NCI-H526 (cell line): ENCODE results near the gene CCDC126.
"Not testable (repeated sequence)": the region's sequence is repeated elsewhere in the genome, so short reads cannot be mapped to it uniquely, and the experiment has no call there.

ENCODE experiments used
- DNase-seq, 2 experiments: peaks; one replicate each; lab custom pipeline; 2025; lab: John Stamatoyannopoulos, UW

Gene CCDC126, protein sequence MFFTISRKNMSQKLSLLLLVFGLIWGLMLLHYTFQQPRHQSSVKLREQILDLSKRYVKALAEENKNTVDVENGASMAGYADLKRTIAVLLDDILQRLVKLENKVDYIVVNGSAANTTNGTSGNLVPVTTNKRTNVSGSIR

GRCh38 chr7:23597094-23598091, at the start of gene CCDC126:
CCDC126 (plus strand) TSS chr7:23597382; CDS start chr7:23611316, 13,934 bp downstream.
- peak; percentile 78 to 95 for DNase-seq

- no peak for DNase-seq
Measured at GRCh38 chr7:23547662-23548061, 49.5 kb upstream of the CCDC126 start.

DNA sequence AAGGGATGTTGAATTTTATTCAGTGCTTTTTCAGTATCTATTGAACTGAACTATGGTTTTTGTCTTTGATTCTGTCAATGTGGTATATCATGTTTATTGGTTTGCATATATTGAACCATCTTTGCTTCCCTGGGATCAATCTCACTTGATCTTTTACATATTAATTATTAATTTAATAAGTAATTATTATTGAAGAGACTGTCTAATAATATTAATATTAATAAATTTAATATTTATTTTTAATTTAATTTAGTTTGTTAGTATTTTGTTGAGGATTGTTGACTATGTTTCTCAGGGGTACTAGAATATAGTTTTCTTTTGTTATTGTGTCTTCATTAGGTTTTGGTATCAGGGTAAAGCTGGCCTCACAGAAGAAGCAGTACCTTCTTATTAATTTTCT, 38.9 kb upstream of the CCDC126 start:
- DNase-seq = no peak

DNA sequence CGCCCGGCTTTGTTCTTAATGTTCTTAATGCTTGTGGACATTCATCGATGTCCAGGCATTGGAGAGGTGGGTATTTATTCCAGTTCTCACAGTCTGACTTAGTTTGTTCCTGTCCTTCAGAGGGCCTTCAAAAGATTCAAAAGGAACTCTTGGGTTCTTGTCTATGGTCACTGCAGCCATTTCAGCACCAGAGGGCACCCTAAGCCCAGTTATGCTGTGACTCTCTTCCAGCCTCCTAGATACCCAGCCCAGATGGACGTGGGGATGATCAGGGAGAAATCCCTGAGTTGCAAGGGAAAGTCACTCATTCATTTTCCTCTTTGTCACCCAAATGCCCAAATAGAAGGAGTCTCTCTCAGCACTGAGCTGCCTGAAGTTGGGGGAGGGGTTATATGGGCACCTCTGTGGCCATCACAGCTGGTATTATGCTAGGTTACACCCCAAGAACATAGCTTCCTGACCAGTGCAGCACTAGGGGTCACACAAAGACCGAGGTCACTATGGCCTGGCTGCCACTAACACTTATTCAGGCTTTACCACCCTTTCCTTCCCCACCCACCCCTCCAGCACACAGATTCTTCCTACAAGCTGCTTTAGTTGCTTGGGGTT, 26.5 kb upstream of the CCDC126 start:
- DNase-seq = peak; percentile 40 to 82

GRCh38 chr7:23581975-23582374, 15.2 kb upstream of the CCDC126 start:
- DNase-seq = not testable (repeated sequence)

- not testable (repeated sequence) for DNase-seq
Measured at GRCh38 chr7:23585304-23585703, 11.9 kb upstream of the CCDC126 start.

DNA sequence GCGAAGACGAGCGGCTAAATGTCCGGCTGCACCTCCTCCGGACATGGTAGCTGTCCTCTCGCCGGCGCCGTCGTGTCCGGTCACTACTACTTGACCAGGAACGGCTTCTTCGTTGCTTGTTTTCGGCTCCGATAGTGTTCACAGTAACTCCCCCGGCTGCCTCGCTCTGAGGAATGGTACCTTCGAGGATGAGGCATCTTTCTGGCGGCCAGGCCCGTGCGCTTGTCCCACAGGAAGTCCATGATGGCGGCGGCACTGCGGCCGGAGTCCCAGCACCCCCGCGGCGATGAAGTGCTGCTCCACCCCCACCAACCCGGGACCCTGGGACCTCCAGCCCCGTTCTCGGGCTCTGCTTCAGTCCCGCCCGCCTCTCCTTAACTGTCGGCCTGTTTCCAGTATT, 11.0 kb upstream of the CCDC126 start:
- DNase-seq = no peak

GRCh38 chr7:23590529-23590928, 6.7 kb upstream of the CCDC126 start:
- no peak for DNase-seq

GRCh38 chr7:23593706-23594105, 3.5 kb upstream of the CCDC126 start:
- peak in 1 of 2 experiments; percentile 12 for DNase-seq

DNA sequence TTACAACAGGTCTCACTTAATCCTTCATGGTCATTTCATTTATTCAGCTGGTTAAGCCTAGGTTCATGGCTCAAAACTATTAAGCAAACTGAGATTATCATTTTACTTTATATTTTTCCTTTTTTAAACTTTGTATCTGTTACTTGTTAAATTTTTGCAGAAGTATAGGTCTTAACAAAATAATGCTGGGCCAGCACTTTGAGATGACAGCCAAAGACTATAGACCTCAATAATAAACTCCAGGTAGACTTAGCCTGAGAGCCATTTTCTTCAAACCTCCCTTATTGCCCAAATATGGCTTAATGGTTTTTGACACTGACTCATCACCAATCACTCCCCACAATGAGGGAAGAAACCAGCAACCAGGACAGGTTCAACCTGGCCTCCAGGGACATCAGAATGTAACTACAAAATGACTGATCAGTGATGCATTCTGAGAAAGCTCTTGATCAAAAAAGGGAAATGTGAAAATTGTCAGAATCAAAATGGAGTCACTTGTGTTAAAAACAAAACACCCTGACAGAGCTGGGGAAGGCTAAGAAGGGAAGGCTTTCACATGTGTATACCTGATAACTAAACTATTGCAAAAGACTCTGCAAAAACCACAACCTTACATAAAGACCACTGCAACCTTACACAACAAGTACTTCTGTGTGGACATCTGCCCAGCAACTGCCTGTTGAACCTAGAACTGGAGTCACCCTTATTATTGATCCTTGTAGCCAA, 2.1 kb upstream of the CCDC126 start:
- DNase-seq = no peak

- peak in 1 of 2 experiments; percentile 29 for DNase-seq
Measured at GRCh38 chr7:23598296-23598695, 1.1 kb downstream of the CCDC126 start.

DNA sequence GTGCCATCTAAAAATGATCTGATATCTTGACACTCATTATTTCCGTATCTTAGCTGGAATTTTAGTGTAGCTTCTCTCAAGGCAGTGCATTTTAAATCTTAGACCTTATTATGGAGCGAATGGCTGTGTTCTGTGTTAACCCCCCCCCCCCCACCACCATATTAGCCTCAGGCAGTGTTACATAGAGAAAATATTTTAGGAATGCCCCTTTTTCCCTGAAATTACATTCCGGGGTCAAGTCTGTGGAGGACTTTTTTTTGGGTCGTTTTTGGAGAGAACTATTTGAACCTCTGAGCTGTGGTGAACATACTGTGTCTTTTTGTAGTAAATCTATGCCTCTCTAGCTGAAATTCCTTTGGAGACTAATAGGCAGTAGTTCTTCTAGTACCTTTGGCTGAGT, 3.1 kb downstream of the CCDC126 start:
- DNase-seq = no peak

GRCh38 chr7:23603632-23604295, 6.6 kb downstream of the CCDC126 start:
- no peak for DNase-seq

DNA sequence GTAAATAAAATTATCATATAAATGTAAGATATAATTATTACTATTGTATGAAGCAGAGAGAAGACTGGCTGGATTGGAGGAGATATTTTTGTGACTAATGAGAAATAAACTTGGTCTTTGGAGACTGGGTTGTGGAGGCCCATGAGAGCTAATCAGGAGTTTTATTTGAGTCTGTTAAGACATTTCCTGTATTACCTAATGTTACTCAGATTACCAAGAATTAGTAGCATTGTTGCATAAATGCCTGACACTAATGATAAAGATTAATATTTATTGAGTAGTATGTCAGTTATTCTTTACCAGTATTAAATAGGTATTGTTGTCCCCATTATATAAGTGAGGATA, 7.1 kb downstream of the CCDC126 start:
- DNase-seq = no peak

DNA sequence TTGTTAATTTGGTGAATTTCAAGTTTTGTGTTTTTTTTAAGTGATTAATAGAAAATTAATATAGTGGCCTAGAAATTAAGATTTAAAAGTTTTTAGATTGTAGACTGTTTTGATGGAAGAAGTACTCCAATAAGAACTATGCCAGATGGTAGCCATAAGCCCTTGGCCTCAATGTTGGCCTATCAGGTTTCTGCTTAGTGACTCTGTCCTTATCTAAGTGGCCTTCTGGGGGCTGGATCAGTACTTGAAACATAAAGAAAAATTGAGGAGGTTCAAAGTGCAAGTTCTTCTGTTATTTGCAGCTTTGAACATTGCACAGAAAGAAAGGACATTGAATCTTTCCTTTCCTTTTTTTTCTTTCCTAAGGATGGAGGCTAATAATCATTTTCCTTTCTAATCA, 9.9 kb downstream of the CCDC126 start:
- no peak for DNase-seq

GRCh38 chr7:23607866-23608265, 10.7 kb downstream of the CCDC126 start:
- no peak for DNase-seq

DNA sequence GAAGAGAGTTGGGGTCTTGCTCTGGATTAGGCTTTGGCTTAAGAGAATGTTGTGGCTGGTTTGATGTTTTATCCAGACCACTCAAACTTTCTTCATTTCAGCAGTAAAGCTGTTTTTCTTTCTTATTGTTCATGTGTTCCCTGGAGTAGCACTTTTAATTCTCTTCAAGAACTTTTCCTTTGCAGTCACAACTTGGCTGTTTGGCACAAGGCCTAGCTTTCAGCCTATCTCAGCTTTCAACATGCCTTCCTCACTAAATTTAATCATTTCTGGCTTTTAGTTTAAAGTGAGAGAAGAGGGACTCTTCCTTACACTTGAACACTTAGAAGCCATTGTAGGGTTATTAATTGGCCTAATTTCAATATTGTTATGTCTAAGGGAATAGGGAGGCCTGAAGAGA, 18.1 kb downstream of the CCDC126 start:
- DNase-seq = no peak

- DNase-seq = no peak
Measured at GRCh38 chr7:23616593-23616992, 19.4 kb downstream of the CCDC126 start.

GRCh38 chr7:23617482-23617881, 20.3 kb downstream of the CCDC126 start:
- no peak for DNase-seq

DNA sequence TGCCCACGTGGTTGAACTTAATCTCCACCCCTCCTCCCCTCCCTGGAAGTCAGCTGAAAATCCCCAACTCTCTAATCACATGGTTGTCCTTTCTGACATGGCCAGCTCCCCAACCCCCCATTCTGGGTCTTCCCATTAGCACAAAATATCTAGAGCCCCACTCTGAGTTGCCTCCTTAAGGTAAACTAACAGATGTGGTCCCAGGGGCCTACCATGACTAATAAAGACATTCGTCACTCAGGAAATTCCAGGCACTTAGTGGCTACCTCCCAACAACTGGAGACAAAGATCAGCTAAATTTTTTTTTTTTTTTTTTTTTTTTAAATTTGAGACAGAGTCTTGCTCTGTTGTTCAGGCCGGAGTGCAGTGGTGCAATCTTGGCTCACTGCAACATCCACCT, 21.1 kb downstream of the CCDC126 start:
- DNase-seq = no peak

DNA sequence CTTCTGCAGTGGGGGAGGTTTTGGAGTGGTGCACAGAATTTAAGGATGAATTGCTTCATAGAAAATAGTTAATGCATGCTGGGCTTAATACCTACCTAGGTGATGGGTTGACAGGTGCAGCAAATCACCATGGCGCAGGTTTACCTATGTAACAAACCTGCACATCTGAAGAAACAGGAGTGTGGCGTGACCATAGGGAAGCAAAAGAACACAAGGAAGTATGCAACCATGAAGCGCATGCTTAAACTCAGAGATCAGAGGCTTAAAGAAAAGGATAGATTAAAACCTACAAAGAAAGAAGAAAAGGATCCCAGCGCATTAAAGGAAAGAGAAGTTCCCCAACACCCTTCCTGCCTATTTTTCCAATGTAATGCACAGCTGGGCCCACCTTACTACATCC, 22.0 kb downstream of the CCDC126 start:
- no peak for DNase-seq

DNA sequence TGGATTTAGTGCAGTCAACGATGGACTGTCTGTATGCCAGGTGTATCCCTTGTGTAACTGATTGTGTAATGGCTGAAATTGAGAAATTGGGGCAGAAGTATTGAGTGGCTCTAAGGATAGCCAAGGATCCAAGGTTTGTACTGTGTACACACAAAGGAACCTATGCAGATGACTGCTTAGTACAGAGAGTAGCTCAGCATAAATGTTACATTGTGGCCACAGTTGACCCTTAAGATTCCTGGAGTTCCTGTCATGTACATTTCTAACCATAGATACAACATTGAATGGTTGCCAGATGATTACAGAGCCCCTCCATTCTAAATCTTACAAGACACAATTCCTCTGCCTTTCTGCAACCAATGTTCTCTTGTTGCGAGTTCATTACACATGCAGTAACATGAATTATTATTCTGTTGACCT, 25.3 kb downstream of the CCDC126 start:
- DNase-seq = no peak
